Measurements from ENCODE around the gene CEP78.
"Not testable (repeated sequence)": the region's sequence is repeated elsewhere in the genome, so short reads cannot be mapped to it uniquely, and the experiment has no call there.

Gene CEP78

DNA sequence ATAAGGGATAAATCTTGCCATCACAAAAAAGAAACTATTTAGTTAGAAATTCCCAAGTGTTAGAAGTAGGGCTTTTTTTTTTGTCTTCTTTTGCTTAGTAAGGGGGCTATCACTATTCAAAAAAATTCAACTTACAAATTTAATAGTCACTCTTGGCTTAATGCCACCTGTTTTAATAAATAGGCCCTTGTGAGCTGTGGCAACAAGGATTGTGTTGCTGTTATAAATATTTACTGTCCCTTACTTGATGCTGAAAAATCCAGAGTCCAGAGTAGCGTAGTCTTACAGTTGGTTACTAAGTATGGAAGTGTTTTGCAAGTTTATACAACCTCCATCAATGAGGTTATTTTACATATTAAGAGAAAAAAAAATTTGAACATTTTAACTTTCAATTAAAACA, 21.4 kb upstream of the CEP78 start:
- H3K4me3 Mint-ChIP-seq = no peak overlapping the region
- no peaks in the 10 kb centered on the region for H3K9me3 Mint-ChIP-seq (ENCODE audit: low read depth)
- H3K27me3 Mint-ChIP-seq = no peaks in the 10 kb centered on the region
- H3K36me3 Mint-ChIP-seq = no peaks in the 10 kb centered on the region
- H3K27ac Mint-ChIP-seq = no peak overlapping the region
- H3K4me1 Mint-ChIP-seq (ENCODE audit: low read depth) = peaks cover 41% of the 10 kb centered on the region

DNA sequence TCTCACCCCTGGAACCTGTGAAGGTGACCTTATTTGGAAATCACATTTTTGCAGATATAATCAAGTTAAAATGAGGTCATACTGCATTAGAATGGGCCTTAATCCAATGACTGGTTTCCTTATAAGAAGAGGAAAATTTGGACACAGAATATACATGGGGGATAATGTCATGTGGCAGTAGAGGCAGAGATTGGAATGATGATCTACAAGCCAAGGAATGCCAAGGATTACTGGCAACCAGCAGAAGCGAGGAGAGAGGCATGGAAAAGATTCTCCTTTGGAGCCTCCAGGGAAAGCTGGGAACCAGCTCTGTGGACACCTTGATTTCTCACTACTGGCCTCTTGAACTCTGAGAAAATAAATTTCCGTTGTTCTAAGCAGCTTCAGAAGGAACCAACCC, 20.2 kb upstream of the CEP78 start:
- Mint-ChIP-seq H3K4me1 (ENCODE audit: low read depth) (peaks cover 32% of the 10 kb centered on the region), H3K36me3 (no peaks in the 10 kb centered on the region), H3K27ac (no peak overlapping the region), H3K9me3 (ENCODE audit: low read depth) (no peaks in the 10 kb centered on the region), H3K27me3 (no peaks in the 10 kb centered on the region), H3K4me3 (no peak overlapping the region)

DNA sequence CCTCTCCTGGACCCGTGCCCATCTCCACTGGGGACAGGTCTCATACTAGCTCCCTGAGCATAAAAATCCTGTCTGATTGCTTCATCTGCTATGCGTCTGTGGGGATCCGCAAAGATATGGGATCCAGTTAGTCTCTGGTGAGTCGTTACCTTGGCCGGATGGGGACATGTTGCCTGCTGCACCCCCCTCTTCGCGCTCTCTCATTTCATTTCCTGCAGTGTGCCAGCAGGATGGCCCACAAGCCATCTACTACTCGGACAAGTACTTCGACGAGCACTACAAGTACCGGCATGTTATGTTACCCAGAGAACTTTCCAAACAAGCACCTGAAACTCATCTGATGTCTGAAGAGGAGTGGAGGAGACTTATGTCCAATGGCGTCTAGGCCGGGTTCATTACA, 17.0 kb upstream of the CEP78 start:
- Mint-ChIP-seq H3K27ac (no peak overlapping the region), H3K36me3 (no peaks in the 10 kb centered on the region), H3K4me1 (ENCODE audit: low read depth) (no peaks in the 10 kb centered on the region), H3K9me3 (ENCODE audit: low read depth) (no peaks in the 10 kb centered on the region), H3K27me3 (no peaks in the 10 kb centered on the region), H3K4me3 (no peak overlapping the region)

DNA sequence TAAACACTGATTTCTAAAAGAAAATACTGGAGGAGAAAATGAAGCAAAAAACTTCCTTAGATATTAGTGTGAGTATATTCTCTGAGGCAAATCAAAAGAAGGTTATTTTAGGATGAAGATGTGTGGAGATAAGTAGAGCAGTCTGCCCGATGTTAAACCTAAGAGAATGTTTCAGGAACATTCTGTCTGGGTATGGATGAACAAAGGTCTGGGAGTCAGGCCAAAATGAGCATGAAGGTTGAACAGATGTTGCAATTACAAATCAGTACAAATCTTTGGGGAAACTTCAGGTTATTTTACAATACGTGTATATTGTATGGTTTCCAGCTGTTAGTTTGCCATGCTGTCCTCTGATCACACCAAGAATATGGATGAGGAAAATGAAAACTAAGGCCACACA, 14.4 kb upstream of the CEP78 start:
- Mint-ChIP-seq H3K9me3 (ENCODE audit: low read depth) (no peaks in the 10 kb centered on the region), H3K27me3 (no peaks in the 10 kb centered on the region), H3K4me3 (no peak overlapping the region)

DNA sequence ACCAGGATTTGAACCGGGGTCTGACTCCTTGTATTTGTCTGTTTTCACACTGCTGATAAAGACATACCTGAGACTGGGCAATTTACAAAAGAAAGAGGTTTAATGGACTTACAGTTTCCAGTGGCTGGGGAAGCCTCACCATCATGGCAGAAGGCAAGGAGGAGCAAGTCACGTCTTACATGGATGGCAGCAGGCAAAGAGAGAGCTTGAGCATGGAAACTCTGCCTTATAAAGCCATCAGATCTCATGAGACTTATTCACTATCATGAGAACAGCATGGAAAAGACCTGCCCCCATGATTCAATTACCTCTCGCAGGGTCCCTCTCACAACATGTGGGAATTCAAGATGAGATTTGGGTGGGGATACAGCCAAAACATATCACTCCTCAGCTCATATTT, 14.0 kb upstream of the CEP78 start:
- not testable (repeated sequence) for H3K27me3 Mint-ChIP-seq; H3K27ac Mint-ChIP-seq; H3K4me1 Mint-ChIP-seq (ENCODE audit: low read depth); H3K4me3 Mint-ChIP-seq; H3K36me3 Mint-ChIP-seq; H3K9me3 Mint-ChIP-seq (ENCODE audit: low read depth)

More for the DNA sequence above, 14.4 kb upstream of the CEP78 start:
- no peaks in the 10 kb centered on the region for H3K4me1 Mint-ChIP-seq (ENCODE audit: low read depth)
- no peaks in the 10 kb centered on the region for H3K36me3 Mint-ChIP-seq
- H3K27ac Mint-ChIP-seq = no peak overlapping the region

DNA sequence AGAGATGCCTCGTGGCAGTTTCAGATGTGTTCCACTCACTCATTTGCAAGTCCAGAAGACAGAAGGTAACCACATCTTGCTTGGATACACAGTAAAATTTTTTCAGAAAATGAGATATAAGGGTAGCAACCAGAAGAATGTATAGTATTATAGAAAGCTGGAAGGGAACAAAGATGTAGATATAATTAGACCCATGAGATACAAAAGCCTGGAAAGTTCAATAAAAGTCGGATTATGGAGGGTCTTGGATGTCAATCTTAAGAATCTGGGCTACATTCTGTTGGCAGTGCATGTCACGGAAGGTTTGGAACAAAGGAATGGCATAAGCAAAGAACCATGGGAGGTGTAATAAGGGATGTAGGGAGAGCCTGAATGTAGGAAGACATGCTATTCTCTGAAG, 5.1 kb upstream of the CEP78 start:
- Mint-ChIP-seq H3K27ac (no peak overlapping the region), H3K27me3 (peaks cover 3% of the 10 kb centered on the region), H3K4me3 (no peak overlapping the region), H3K4me1 (ENCODE audit: low read depth) (peaks cover 11% of the 10 kb centered on the region), H3K36me3 (peaks cover 2% of the 10 kb centered on the region), H3K9me3 (ENCODE audit: low read depth) (no peaks in the 10 kb centered on the region)

DNA sequence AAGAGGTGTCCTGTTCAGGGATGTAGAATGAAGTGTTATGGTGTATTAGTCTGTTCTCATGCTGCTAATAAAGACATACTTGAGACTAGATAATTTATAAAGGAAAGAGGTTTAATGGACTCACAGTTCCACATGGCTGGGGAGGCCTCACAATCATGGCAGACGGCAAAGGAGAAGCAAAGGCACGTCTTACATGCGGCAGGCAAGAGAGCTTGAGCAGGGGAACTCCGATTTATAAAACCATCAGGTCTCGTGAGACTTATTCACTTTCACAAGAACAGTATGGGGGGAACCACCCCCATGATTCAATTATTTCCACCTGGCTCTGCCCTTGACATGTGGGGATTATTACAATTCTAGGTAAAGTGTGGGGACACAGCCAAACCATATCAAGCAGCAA, 3.4 kb upstream of the CEP78 start:
- not testable (repeated sequence) for H3K9me3 Mint-ChIP-seq (ENCODE audit: low read depth); H3K4me3 Mint-ChIP-seq; H3K27ac Mint-ChIP-seq; H3K27me3 Mint-ChIP-seq; H3K36me3 Mint-ChIP-seq
- peaks cover 20% of the 10 kb centered on the region for H3K4me1 Mint-ChIP-seq (ENCODE audit: low read depth)

DNA sequence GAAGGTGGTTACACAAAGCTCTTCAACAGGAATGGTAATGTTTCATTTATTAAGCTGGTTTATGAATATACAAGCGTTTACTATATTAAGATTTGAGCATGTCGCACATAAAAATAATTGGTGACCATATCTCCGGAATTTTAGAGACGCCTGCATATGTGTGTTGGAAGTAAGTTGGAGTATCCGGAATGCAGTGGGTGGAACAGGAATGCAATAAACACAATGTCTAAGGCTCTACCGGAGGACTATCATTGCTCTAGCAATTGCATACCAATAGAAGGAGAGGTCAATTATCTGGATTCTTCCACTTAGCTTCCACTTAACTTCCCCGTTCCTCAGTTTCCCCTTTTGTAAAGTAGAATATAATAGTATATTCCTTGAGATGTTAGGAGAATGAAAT, 1.1 kb upstream of the CEP78 start:
- H3K4me1 Mint-ChIP-seq (ENCODE audit: low read depth) = peaks cover 37% of the 10 kb centered on the region
- H3K27me3 Mint-ChIP-seq = no peaks in the 10 kb centered on the region
- no peak overlapping the region for H3K27ac Mint-ChIP-seq
- H3K9me3 Mint-ChIP-seq (ENCODE audit: low read depth) = no peaks in the 10 kb centered on the region
- H3K4me3 Mint-ChIP-seq = no peak overlapping the region
- H3K36me3 Mint-ChIP-seq = peaks cover 3% of the 10 kb centered on the region

DNA sequence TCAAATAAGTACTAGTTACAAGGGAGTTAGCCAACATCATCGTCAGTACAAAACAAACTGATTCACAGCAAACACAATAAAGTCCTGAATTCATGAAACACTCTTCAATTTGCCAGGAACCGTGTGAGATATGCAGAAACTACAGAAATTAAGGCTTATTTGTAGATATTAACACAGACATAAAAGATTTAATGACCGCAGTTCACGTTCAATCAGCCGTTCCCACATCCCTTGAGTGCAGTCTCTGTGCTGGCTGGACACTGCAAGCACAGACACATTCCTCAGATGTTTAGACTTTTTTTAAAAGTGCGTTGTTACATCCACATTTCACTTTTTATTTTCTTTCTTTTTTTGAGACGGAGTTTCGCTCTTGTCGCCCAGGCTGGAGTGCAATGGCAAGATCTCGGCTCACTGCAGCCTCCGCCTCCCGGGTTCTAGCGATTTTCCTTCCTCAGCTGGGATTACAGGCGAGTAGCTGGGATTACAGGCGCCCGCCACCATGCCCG, 566 bp upstream of the CEP78 start:
- H3K27me3 Mint-ChIP-seq = no peaks in the 10 kb centered on the region
- peak overlapping the region; percentile 94 for H3K27ac Mint-ChIP-seq
- H3K4me1 Mint-ChIP-seq (ENCODE audit: low read depth) = peaks cover 41% of the 10 kb centered on the region
- no peaks in the 10 kb centered on the region for H3K9me3 Mint-ChIP-seq (ENCODE audit: low read depth)
- no peak overlapping the region for H3K4me3 Mint-ChIP-seq
- peaks cover 5% of the 10 kb centered on the region for H3K36me3 Mint-ChIP-seq

DNA sequence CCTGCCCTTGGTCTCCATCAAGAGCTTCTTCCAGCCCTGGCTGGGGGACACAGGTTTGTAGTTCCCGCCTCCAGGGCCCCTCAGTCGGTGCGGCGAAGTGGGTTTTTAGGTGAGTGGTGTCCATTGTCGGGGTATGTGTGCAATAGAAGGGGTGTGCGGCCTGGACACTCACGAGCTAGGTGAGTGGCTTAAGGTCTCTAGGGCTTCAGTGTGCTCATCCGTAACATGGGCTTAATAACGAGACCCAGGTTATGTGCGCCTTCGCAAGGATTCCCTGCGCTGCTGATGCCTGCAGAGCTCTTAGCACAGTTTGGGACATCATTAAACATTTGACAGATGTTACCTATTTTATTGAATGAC, 656 bp downstream of the CEP78 start:
- H3K4me1 Mint-ChIP-seq (ENCODE audit: low read depth) = peaks cover 49% of the 10 kb centered on the region
- H3K27me3 Mint-ChIP-seq = no peaks in the 10 kb centered on the region
- peaks cover 7% of the 10 kb centered on the region for H3K36me3 Mint-ChIP-seq
- H3K27ac Mint-ChIP-seq = peak overlapping the region; percentile 41
- no peak overlapping the region for H3K4me3 Mint-ChIP-seq
- no peaks in the 10 kb centered on the region for H3K9me3 Mint-ChIP-seq (ENCODE audit: low read depth)

DNA sequence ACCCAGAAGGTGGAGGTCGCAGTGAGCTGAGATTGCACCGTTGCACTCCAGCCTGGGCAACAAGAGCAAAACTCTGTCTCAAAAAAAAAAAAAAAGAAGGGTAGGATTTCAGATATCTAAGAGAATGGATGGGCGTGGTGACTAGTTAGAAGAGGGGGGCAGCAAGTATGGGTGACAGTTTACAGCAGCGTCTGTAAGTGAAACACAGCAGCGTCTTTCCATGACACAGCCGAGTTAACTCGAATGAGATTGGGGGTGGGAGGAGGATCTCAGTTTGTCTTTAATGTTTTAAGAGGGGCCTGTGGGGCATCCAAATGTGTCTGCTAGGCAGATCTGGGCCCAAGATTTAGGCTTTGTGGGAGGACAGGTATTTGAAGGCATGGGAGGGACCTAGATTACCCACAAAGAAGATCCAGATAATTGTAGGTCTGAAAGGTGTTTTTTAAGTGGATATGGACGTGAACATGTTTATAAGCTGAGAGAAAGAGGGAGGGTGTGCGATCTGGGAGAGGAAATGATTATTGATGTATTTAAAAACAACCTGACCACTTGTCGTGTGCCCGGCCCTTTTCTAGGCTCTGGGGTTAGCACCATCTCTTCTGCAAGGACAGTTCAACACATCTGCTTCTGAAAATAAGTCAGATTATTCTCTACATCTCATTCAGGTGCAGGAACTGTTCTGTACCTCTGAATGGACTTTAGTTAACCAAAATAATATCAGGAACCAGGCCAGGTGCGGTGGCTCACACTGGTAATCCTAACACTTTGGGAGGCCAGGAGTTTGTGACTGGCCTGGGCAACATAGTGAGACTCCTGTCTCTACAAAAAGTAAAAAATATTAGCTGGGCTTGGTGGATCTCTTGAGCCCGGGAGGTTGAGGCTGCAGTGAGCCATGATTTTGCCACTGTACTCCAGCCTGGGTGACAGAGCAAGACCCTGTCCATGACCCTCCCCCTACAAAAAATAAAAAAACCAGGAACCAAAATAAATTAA, 2.5 kb downstream of the CEP78 start:
- Mint-ChIP-seq H3K36me3 (peaks cover 7% of the 10 kb centered on the region), H3K27me3 (no peaks in the 10 kb centered on the region), H3K9me3 (ENCODE audit: low read depth) (no peaks in the 10 kb centered on the region), H3K27ac (no peak overlapping the region), H3K4me3 (peak overlapping the region; percentile 35), H3K4me1 (ENCODE audit: low read depth) (peaks cover 58% of the 10 kb centered on the region)

DNA sequence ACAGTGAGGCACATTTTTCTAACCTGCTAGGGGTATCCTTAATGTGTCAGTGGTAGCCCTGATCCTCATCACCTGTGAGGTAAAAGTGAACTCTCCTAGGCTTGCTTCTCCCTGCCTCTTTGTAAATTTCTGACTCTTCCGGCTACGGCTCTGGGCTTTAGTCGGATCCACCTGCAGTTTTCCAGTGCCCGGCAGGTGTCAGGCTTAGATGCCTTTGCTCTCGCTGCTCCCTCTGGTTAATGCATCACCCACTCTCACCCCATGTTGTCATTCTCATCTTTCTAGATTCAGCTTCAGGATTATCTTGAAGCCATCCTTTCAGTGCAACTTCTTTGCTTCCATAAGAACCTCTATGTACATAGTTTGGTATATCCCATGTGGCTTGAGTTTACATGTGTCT, 3.6 kb downstream of the CEP78 start:
- no peak overlapping the region for H3K4me3 Mint-ChIP-seq
- peaks cover 56% of the 10 kb centered on the region for H3K4me1 Mint-ChIP-seq (ENCODE audit: low read depth)
- no peak overlapping the region for H3K27ac Mint-ChIP-seq
- peaks cover 7% of the 10 kb centered on the region for H3K36me3 Mint-ChIP-seq
- H3K27me3 Mint-ChIP-seq = no peaks in the 10 kb centered on the region
- H3K9me3 Mint-ChIP-seq (ENCODE audit: low read depth) = no peaks in the 10 kb centered on the region

DNA sequence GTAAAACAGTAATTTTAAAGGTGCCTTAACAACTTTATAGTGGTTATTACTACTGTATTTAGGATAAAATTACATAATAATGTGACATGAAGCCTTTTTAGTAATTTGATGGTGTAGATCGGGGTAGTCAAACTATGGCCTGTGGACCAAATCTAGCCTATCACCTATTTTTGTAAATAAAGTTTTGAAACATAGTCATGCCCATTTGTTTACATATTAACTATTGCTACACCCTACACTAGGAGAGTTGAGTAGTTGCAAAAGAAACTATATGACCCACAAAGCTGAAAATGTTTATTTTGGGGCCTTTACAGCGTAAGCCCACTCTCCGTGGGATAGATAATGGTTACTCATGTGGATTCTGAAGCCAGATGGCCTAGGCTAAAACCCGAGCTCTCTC, 6.2 kb downstream of the CEP78 start:
- H3K4me3 Mint-ChIP-seq = no peak overlapping the region
- no peak overlapping the region for H3K27ac Mint-ChIP-seq
- H3K4me1 Mint-ChIP-seq (ENCODE audit: low read depth) = peaks cover 41% of the 10 kb centered on the region
- H3K27me3 Mint-ChIP-seq = no peaks in the 10 kb centered on the region
- H3K9me3 Mint-ChIP-seq (ENCODE audit: low read depth) = no peaks in the 10 kb centered on the region
- H3K36me3 Mint-ChIP-seq = peaks cover 14% of the 10 kb centered on the region

DNA sequence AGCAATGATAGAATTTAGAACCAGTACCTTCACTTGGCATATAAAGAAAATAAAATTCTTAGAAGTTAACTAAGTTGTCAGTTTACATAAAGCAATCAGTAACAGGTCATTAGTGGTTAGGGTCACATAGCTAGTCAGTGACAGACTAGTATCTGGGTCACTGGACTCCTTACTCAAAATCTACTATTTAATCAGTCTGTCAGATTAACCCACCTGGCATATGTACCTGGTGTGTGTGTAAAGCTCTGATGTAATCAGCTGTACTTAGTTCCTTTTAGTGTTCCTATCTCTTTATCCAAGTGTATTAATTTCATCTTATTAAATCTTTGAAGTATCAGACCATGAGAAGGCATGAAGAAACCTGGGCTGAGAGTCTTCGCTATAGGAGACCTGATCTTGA, 7.3 kb downstream of the CEP78 start:
- Mint-ChIP-seq H3K9me3 (ENCODE audit: low read depth) (no peaks in the 10 kb centered on the region), H3K4me3 (no peak overlapping the region), H3K36me3 (peaks cover 10% of the 10 kb centered on the region), H3K4me1 (ENCODE audit: low read depth) (peaks cover 34% of the 10 kb centered on the region), H3K27ac (no peak overlapping the region), H3K27me3 (no peaks in the 10 kb centered on the region)

DNA sequence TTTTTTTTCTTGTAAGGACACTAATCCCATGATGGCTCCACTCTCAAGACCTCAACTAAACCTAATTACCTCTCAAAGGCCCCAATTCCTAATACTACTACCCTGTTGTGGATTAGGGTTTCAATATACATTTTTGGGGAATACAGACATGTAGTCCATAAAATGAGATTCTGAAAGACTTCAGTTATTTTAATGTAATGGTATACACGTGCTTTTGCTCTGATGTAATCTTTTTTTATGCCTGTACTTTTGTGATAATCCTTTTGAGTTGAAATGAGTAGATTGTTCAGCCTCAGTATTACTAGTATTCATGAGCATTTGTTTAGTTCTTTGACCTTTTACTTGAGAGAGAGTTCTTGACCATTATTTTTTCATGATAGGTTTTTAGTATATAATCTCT, 9.5 kb downstream of the CEP78 start:
- H3K27me3 Mint-ChIP-seq = no peaks in the 10 kb centered on the region
- H3K4me3 Mint-ChIP-seq = no peak overlapping the region
- H3K9me3 Mint-ChIP-seq (ENCODE audit: low read depth) = no peaks in the 10 kb centered on the region
- H3K36me3 Mint-ChIP-seq = peaks cover 14% of the 10 kb centered on the region
- no peak overlapping the region for H3K27ac Mint-ChIP-seq
- H3K4me1 Mint-ChIP-seq (ENCODE audit: low read depth) = peaks cover 16% of the 10 kb centered on the region

DNA sequence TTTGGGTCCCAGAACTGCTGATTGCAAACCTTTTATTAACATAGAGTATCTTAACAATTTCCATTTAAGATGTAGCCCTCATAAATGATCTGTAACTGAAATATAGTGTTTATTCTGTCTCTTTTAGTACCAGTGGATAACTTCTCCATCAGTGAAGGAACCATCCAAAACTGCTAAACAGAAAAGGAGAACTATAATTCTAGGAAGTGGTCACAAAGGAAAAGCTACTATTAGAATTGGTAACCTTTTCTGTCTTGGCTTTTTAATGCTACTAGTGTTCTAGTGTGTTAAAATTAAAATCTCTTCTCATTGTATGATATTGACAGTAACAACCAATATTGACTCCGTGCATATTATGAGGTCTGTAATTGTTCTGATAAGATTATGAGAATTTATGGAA, 12.8 kb downstream of the CEP78 start:
- Mint-ChIP-seq H3K4me3 (no peak overlapping the region), H3K9me3 (ENCODE audit: low read depth) (no peaks in the 10 kb centered on the region), H3K4me1 (ENCODE audit: low read depth) (no peaks in the 10 kb centered on the region), H3K27me3 (no peaks in the 10 kb centered on the region), H3K36me3 (peaks cover 15% of the 10 kb centered on the region), H3K27ac (no peak overlapping the region)
